ENCODE results near the gene TRIM34. TPM values are rescaled to one million over a fixed set of nuclear protein-coding genes. Genes with fewer than 3 reads are reported as not detected.
"Not testable (repeated sequence)": the region's sequence is repeated elsewhere in the genome, so short reads cannot be mapped to it uniquely, and the experiment has no call there.

The TRIM34 gene, protein sequence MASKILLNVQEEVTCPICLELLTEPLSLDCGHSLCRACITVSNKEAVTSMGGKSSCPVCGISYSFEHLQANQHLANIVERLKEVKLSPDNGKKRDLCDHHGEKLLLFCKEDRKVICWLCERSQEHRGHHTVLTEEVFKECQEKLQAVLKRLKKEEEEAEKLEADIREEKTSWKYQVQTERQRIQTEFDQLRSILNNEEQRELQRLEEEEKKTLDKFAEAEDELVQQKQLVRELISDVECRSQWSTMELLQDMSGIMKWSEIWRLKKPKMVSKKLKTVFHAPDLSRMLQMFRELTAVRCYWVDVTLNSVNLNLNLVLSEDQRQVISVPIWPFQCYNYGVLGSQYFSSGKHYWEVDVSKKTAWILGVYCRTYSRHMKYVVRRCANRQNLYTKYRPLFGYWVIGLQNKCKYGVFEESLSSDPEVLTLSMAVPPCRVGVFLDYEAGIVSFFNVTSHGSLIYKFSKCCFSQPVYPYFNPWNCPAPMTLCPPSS
- 0.63 and 2.7 TPM in 2 replicates for total RNA-seq (2014; rRNA removed; shearing (Covaris generic))

DNA sequence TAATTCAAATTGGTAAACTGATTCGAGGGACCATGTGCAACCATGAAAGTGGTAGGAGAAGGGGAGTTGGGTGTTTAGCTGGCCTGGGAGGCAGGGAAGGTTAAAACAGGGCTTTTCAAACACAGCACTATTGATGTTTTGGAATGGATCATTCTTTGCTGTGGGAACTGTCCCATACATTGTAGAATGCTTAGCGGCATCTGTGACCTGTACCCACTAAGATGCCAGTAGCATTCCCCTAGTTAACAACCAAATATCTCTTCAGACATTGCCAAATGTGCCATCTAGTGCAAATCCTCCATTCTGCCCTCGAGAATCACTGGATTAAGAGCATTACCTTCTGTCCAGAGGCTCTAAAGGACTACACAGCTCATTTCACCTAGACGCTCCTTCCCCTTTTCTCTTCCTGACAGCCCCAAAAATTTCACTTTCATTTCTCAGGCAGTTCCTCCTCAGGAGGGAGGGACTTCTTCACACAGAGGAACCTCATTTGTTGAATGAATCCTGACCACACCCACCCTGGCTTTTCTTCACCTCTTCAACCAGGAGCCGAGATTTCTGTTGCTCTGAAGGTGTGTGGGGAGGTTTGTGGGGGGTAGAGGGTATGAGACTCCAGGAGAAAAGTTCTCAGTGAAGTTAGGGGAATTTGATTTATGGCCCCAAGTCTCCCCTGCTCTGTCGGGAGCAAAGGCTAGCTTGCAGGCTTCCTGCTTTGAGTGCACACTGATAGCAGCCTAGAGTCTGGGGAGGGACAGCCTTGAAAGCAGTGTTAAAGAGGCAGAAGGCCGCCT, at the start of gene TRIM34:
Gene TRIM34, plus strand, starts transcription at position 513 of the 791 bp plus-strand sequence. CDS start 7,331 bp downstream, outside the sequence.
- DNase-seq (ENCODE audit: low read depth) = peak; percentile 65

DNA sequence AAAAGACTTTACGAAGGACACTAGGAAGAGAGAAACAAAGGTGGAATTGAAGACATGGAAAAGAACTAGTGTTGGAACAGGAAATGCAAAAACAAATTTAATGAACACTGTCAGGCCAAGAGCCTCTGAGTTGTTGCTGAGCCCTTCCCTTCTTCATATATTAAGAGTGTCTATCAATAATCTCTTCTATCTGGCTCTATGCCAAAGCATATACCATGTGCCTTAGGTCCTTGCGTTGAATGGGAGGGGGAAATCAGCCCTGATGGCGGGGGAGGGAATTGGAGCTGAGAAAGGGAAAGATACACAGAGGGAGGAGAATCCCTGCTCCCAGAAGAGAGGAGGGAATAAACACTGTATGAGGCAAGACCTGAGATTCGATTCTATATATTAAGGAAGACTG, 49.6 kb upstream of the TRIM34 start:
- no peak for DNase-seq (ENCODE audit: low read depth)

DNA sequence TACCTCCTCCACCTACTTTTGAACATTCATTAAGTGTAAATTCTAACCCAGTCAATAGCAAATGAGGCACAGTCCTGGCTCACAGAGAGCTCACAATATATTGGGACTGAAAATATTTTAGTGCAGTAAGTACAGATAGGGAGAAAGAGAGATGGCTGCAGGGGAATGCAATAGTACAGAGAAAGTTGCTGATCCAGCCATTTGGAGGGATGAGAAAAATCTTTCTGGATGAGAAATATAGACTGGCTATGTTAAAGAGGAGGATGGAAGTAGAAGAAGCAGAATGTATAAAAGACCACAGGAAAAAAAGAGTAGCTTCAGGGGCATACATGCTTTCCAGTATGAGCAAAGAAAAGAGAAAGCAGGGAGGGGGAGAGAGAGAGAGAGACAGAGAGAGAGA, 47.7 kb upstream of the TRIM34 start:
- no peak for DNase-seq (ENCODE audit: low read depth)

DNA sequence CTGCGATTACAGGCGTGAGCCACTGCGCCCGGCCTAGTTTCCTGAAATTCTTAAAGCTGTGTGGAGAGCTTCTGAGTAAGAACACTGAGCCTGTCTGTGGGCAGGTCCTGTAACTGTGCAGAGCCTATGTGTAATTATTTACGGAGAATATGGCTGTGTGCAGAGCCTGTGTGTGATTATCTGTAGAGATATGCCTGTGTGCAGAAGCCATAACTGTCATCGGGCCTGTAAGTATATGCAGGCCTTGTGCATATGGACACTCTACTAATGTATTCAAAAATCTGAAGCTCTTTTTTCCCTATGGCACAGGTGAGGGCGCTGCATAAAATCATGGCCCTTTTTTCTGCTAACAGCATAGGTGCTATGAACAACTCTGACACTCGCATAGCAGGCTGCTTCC, 44.2 kb upstream of the TRIM34 start, which contains the start of gene OR52B6:
Gene OR52B6, plus strand, starts transcription at position 301 of the 400 bp plus-strand sequence. Its CDS starts 0 bp downstream, at position 301.
- DNase-seq (ENCODE audit: low read depth) = no peak

DNA sequence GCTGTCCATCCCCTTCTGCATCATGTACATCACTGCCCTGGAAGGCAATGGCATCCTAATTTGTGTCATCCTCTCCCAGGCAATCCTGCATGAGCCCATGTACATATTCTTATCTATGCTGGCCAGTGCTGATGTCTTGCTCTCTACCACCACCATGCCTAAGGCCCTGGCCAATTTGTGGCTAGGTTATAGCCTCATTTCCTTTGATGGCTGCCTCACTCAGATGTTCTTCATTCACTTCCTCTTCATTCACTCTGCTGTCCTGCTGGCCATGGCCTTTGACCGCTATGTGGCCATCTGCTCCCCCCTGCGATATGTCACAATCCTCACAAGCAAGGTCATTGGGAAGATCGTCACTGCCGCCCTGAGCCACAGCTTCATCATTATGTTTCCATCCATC, 43.8 kb upstream of the TRIM34 start:
- no peak for DNase-seq (ENCODE audit: low read depth)

DNA sequence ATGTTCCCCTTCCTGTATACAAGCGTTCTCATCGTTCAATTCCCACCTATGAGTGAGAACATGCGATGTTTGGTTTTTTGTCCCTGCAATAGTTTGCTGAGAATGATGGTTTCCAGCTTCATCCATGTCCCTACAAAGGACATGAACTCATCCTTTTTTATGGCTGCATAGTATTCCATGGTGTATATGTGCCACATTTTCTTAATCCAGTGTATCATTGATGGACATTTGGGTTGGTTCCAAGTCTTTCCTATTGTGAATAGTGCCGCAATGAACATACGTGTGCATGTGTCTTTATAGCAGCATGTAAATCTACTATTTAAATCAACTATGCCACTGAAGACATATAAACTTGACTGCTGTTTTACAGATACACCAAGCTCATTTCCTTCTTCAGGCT, 40.3 kb upstream of the TRIM34 start:
- not testable (repeated sequence) for DNase-seq (ENCODE audit: low read depth)

DNA sequence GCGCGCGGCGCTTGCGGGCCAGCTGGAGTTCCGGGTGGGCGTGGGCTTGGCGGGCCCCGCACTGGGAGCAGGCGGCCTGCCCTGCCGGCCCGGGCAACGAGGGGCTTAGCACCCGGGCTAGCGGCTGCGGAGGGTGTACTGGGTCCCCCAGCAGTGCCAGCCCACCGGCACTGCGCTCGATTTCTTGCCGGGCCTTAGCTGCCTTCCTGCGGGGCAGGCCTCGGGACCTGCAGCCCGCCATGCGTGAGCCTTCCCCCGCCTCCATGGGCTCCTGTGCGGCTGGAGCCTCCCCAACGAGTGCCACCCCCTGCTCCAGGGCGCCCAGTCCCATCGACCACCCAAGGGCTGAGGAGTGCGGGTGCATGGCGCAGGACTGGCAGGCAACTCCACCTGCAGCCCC, 34.9 kb upstream of the TRIM34 start:
- DNase-seq (ENCODE audit: low read depth) = not testable (repeated sequence)

DNA sequence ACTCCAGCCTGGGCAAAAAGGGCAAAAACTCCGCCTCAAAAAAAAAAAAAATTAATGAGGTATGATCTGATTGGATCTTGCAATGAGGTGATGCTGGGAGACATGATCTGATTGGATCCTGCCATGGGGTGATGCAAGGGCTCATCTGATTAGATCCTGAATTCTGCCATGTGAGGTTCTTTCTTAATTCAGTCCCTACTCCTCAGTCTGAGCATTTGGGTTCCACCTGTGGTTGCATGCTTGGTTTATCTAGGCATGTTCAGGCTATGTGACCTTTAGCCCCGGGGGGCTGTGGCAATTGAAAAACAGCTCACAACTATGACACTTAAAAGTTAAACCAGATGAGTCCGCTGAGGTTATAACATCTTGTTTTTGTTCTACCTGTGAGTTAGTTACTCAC, 33.2 kb upstream of the TRIM34 start:
- no peak for DNase-seq (ENCODE audit: low read depth)

DNA sequence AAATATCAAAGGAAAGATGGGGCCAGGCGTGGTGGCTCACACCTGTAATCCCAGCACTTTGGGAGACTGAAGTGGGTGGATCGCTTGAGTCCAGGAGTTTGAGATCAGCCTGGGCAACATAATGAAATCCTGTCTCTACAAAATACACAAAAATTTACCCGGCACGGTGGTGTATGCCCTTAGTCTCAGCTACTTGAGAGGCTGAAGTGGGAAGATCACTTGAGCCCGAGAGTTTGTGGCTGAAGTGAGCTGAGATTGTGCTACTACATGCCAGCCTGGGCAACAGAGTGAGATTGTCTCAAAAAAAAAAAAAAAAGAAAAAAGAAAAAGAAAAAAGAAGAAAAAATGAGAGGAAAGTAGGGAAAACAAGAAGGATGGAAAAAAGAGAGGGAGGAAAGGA, 32.2 kb upstream of the TRIM34 start:
- DNase-seq (ENCODE audit: low read depth) = no peak

DNA sequence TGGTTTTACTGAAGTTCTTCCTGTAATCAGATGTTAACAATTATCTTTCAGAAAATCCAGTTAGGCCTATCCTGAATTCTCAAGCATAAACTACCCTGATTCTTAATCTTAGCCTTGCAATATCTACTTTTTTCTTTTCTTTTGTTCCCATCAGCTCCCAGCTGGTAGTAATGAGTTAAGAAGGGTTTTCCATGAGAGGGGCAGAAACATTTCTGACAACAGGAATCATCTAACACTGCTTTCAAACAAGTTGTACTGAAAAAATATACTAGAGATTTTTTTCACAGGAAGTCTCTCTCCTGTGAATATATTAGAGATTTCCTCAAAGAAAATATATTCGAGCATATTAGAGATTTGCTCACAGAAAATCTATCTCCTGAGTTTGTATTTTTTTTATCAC, 31.7 kb upstream of the TRIM34 start:
- no peak for DNase-seq (ENCODE audit: low read depth)

DNA sequence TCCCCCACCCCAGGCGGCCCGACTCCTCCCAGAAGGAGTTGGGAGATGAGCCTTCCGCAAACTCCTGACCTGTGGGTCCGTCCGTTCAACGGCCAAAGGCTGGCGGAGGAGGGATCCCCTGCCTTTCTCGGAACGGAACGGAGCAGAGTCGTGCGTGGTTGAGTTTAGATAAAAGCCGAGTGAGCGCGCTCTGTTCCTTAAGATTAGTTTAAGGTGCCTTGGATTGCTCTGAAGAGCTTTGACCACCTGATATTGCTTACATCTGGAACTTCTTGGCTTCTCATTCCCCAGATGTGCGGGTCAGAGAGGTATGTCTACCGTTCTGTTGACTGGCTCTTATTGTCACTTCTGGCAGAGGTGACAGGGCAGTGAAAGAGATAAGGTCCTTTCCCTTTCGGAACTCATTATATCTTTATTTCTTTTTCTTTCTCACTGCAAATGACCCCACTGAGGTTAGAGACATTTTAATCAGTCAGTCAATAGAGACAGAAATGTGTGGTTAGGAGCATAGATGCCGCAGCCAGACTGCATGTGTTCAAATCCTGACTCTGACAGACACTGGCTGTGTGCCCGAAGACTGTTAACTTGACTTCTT, 28.1 kb upstream of the TRIM34 start, which contains the start of gene TRIM6:
Gene TRIM6, plus strand, starts transcription at position 31 of the 595 bp plus-strand sequence. Its CDS starts 261 bp downstream, at position 292.
- peak; percentile 47 for DNase-seq (ENCODE audit: low read depth)

DNA sequence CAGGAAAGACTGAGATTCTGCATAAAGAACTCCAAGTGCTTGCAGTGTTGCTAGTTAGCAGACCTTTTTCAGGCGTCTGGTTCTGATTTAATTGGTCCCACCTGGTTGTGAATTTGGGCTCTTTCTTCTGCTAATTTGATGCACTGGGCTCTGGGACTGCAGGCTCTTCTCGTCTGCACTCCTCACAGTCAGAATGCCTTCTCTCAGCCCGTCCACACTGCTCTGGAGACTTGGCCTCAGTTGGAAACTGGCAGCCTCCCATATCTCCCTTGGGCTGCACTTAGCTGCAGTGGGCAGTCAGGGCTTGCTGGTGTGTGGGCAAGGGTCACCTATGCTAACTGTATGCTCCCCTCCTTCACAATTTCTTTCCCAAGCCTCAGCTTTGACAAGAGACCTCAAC, 26.8 kb upstream of the TRIM34 start:
- no peak for DNase-seq (ENCODE audit: low read depth)

DNA sequence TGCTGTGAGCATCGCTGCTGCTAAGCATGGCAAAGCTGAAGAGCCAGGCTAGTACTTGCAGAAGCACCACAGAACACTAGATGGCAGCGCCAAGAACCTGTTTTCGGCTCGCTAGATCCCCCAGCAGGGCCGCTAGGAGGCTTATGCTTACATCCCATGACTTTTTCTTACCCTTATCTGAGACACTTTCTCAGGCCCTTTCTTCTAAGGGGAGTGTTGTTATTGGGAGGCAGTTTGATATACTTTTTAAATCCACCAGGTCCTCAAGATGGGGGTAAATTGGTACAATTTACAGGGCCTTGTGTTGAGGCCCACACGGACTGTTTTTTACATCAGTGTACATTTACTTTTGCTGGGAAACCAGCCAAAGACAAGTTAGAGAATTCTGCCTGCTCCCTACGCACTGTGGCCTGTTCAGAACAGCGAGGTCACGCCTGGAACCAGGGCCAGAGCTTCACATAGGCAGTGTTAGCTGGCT, 24.4 kb upstream of the TRIM34 start:
- peak; percentile 74 for DNase-seq (ENCODE audit: low read depth)

DNA sequence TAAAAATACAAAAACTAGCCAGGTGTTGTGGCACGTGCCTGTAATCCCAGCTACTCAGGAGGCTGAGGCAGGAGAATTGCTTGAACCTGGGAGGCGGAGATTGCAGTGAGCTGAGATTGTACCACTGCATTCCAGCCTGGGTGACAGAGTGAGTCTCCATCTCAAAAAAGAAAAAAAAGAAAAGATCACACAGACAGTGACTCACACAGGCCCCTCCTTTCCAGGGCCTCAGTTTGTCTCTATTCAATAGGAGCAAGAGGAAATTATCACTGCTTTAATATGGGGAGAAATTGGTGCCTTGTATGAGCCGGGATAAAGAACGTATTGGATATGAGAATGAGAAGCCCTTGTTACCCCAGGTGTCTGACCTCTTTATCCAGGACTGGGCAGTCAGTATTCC, 22.0 kb upstream of the TRIM34 start:
- DNase-seq (ENCODE audit: low read depth) = not testable (repeated sequence)

DNA sequence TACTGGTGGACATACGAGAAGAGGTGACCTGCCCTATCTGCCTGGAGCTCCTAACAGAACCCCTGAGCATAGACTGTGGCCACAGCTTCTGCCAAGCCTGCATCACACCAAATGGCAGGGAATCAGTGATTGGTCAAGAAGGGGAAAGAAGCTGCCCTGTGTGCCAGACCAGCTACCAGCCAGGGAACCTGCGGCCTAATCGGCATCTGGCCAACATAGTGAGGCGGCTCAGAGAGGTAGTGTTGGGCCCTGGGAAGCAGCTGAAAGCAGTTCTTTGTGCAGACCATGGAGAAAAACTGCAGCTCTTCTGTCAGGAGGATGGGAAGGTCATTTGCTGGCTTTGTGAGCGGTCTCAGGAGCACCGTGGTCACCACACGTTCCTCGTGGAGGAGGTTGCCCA, 21.5 kb upstream of the TRIM34 start:
- no peak for DNase-seq (ENCODE audit: low read depth)

DNA sequence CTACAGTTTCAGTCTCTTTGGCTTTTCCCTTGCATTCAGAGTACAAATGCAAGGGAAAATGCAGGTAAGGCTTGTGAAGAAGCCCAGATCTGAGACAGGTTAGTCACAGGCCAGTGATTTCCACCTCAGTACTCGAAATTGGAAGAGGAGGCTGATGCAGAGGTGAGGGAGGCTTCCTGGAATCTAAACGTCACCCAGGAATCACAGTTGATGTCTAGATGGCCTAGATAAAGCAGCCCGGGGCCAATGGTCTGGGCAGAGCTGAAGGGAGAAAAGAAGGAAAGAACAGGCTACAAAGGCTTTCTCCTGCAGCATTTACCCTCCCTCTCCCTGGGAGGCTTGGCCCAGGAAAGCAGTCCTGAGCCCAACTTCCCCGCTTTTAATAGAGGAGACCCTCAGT, 19.9 kb upstream of the TRIM34 start:
- DNase-seq (ENCODE audit: low read depth) = no peak

DNA sequence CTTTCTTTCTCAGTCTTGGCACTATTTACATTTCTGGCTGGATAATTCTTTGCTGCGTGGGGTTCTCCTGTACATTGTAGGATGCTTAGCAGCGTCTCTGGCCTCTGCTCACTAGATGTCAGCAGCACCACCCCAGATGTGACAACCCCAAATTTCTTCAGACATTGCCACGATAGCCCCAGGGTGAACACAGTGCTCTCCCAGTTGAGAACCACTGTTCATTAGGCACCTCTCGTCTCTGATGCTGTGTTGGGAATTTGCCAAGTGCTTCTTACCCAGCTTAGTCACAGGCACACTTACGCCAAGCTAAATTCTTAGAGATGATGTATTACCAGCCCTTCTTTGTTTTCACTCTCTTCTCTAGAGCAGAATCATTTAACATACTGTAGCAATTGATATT, 19.0 kb upstream of the TRIM34 start:
- peak; percentile 73 for DNase-seq (ENCODE audit: low read depth)

DNA sequence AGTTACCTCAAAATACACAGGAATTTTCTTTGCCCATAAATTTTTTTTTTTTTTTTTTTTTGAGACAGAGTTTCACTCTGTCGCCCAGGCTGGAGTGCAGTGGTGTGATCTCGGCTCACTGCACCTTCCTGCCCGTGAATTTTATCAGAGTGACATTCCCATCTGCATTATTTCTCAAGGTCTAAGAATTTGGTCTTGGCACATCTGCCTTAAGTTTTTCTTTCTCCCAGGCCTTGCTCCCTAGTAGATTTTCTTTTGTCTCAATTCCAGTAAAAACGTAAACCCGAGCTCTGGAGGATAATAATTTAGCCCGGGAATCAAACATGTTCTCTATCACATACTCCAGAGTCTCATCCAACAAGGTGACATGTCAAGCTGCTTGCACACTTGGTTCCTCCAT, 16.0 kb upstream of the TRIM34 start:
- no peak for DNase-seq (ENCODE audit: low read depth)

DNA sequence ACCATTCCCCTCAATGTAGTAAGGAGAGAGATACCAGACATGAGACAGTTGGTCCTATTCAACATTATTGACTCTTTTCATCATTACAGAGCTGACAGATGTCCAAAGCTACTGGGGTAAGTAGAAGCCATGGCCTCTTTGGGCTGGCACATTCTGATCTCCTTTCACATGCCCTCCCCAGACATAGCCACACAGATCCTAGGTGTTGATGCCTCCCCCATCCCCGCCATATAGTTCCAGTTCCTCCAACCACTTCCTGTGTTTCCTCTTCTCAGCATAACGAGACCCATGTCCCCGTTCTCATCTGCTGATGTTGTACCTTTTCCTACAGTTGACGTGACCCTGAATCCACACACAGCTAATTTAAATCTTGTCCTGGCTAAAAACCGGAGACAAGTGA, 14.4 kb upstream of the TRIM34 start:
- DNase-seq (ENCODE audit: low read depth) = no peak

DNA sequence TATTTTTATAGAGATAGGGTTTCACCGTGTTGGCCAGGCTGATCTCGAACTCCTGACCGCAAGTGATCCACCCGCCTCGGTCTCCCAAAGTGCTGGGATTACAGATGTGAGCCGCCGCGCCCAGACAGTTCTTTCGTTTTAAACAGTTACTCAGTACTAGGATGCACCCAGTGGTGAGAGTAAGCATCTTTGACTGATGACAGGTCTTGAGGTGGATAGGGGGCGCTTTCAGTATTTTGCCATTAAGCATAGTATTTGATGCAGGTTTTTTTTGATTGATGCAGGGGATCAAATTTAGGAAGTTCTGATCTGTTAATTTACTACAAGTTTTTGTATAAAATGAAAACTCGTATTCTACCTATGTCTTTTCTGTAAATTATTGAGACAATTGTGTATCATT, 13.2 kb upstream of the TRIM34 start:
- no peak for DNase-seq (ENCODE audit: low read depth)

DNA sequence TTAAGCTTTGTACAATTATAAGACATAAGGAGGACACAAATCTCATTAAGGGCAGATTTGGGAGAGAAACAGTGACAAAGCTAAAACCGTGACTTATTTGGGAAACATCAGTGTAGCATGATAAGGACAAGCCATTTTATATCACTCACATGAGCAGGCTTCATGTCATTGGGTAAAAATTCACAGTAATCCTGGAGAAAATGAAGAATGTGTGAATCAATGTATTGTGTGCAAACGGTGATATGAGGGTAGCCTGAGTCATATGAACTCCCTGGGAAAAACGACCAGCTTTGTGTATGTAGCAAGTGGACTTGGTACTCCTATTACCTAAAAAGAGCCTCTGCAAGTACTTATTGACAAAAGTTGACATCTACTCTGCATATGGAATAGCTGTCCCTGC, 6.0 kb upstream of the TRIM34 start:
- peak; percentile 53 for DNase-seq (ENCODE audit: low read depth)
